GM19043 (cell line): ENCODE data around the gene PPFIBP1.
"Not testable (repeated sequence)": the region's sequence is repeated elsewhere in the genome, so short reads cannot be mapped to it uniquely, and the experiment has no call there.

Experiments
- ATAC-seq: cut with Tn5 transposase; IDR thresholded peaks from one replicate; pipeline ENCODE4 v1.9.1; 2021; ENCODE audit warnings: low read depth; ENCODE audit not compliant: unreplicated experiment

PPFIBP1 gene

DNA sequence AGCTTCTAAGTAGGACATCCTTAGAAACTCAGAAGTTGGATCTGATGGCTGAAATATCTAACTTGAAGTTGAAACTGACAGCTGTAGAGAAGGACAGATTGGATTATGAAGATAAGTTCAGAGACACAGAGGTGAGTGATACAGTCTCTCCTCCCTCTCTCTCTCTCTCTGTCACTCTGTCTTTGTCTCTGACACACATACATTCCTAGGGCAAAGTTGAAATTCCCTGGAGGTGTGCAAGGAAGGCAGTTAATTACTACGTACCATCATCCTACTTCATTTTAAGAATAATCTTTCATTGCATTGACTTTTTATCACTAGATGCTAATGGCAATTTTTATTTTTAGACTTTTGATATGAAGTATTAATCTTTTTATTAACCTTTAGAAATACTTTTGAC lies 126.0 kb downstream of the PPFIBP1 start:
- ATAC-seq, result no peak

DNA sequence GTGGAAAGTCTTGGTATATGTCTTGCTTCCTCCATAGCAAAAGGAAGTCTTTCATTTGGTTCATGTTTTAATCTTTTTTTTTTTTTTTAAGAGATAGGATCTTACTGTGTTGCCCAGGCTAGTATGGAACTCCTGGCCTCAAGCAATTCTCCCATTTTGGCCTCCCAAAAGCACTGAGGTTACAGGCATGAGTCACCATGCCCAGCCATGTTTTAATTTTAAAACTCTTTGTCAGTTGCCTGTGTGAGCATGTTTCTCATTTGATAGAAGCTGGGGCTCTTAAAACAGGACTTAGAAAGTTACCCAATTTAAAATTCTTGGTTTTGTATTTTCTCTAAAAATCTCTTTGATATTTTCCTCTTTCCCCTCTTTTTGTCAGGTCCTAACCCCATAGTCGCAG lies 127.2 kb downstream of the PPFIBP1 start:
- ATAC-seq, result no peak

DNA sequence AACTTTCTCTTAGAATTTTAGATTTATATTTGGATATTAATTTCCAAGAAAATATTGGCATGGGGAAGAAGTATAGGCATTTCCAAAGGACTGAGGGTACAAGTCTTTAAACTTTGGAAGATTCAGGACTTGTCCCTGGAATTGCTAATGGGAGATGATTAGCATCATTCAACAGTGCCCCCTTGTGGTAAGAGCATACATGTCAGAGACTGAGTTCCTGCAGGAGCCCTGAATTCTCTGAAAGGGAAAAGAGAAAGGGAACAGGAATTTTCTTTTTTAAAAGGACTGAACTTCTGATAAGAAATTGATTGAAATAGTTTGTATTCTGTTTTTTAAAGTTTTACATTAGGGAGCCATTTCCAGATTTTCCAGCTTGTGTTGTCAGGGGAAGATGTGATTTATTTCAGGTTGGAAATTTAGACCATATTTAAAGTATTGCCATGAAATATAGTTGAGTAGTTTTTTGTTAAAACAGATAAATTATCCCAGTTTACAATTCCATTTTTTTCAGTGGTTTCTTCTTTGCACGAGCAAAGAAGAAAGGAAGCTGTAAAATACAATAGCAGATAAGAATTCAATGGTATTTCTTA lies 128.3 kb downstream of the PPFIBP1 start:
- ATAC-seq, result no peak

DNA sequence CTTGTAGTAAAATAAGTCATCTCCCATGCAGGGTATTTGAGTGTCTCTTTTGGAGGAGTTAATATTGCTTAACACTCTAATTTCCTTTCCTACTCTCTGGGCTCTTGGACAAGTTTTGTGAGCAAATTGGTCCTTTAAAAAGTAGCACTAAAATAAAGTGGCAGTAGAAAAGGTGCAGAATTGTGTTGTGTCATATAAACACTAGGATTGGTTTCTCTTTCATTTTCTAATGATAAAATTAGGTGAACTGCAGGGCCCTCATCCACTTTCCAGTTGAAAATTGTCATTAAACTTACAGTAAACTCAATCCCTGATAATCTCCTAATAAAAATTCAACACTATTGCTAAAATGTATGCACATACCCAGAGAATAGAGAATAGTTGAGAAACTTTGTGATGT lies 129.7 kb downstream of the PPFIBP1 start:
- ATAC-seq, result no peak

DNA sequence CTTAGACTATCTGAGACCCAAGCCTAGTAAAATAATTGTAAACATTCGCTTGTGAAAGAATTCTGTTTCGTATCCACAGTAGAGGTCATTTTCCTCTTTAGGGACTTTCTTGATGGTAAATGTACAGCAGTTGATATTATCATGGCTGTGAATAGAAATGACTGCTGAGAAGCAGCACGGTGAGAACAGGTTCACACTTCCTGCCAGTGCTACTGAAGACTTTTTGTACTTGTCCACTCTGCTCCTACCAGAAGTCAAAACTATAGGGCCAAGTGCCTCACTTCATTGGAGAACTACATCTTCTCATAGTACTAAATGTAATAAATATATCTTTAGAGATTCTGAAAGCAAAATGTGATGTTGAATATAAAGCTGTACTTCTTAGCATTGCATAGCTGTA lies 131.5 kb downstream of the PPFIBP1 start:
- not testable (repeated sequence) for ATAC-seq

DNA sequence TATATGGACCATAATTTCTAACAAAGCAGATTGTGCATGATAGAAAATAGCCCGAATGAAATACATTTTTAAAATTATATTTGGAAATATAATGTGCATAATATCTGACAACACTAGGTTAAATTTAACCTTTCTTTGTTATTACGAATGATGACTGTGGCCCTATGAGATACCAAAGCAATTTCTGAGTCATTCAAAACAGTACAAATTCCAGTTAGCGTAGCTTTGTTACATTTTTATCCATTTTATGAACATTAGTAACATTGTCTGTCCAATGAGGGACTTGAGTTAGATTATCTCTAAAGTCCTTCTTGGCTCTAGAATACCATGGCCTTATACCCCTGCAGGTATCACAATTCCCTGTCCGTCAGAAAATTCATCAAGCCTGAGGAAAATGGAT lies 133.3 kb downstream of the PPFIBP1 start:
- no peak for ATAC-seq

DNA sequence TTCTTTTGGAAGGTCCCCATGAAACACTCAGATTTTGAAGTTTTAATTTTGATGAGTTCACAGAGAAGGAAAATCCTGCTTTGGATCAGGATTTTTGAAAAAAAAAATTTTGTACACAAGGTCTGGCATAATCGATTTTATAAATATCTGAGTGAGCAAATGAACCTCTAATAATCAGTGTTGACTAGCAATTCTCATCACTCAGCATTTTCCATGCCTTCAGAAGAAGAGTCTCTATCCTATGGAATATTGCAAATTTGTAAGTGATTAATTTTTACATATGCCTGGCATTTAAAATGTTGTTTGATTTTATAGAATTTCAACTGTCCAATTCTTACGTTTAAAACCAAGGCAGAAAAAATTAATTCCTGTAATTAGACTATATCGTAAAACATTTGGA lies 141.7 kb downstream of the PPFIBP1 start:
- ATAC-seq, result no peak

DNA sequence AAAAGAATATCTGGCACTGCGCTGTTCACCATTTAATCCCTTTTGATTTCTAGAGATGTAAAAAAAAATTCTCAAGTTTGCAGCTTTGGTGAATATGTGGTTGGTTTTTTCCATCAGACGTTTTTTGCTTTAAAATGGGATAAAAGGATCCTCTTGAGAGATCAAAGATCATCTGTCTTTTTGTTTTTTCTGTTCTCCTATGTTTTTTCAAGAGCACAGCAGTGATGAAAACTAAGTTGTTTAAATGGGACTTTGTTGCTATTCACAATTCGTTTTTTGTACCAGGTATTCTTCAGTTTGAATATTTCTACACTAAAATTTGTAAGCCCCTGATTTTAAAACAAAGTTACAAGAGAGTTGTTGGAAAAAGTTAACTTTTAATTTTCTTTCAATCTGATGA lies 142.5 kb downstream of the PPFIBP1 start:
- ATAC-seq, result no peak

DNA sequence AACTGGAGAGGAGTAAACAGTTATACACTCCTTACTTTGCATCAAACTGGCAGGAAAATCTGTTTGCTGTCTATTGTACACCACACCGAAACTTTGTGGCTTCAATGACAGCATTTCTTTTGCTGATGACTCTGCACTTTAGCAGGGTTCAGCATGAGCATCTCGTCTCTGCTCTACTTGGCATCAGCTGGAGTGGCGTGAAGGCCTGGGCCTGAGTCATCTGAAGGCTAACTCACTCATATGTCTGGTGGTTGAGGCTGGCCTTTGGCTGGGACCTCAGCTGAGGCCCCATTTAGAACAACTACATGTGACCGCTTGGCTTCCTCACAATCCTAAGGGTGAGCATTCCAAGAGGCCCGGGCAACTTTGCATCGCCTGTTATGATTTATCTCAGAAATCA lies 143.5 kb downstream of the PPFIBP1 start:
- ATAC-seq, result no peak

DNA sequence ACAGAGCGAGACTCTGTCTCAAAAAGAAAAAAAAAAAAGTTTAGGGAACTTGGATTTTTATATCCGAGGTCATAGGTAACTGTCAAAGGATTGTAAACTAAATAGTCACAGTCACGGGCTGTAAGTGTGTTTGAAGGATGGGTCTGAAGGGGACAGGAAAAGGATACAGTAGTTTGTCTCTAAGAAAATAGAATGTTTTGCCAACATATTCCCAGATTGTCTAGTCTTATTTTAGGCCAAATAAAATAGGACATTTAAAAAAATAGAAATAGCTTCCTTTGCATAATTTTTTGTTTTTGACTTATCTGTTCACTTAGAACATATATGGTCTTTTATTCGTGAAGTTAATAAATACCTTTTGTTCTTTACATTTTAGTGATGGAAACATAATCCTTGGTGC lies 148.0 kb downstream of the PPFIBP1 start:
- ATAC-seq, result no peak

DNA sequence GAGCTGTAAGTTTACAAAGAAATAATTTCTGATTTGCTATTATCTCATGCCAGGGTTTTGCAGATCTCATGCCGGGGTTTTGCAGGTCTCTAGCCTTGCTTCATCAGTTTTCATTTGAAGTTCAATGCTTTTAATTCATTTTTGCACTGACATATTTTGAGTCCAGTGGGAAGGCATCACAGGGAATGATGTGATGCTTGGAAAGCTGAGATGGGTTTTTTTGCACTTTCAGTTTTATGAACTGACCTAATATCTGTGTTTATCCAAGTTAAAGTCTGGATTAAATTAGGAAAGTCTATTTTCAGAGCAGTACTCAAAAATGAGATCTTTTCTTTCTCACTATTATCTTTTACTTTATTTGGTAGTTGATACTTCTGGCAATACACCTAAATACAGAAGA lies 148.6 kb downstream of the PPFIBP1 start:
- ATAC-seq, result no peak

DNA sequence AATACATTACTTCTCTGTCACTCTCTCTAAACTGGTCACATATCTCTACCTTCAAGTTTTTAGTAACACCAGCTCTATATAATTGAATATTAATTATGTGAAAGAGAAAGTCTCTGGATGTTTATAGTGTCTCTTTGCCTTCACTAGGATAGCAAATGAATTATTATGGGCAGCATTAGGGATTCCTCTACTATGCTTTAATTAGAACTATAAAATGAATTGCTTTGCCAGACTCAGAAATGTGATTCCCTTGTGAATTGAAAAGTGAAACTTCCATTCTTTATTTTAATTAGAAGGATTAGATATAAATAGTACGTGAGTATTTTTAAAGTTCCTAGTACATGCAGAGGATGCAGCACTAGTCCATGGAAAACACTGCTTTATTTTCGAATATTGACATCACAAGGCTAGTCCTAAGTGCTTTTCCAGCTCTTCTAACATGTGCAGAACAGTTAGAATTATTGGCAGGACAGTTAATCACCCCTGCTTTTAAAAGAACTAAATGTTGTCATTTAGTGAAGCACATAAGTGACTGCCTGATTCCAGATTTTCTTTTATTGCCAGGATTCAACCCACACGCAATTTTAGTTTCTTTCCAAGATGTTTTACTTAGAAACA lies 149.2 kb downstream of the PPFIBP1 start:
- no peak for ATAC-seq

DNA sequence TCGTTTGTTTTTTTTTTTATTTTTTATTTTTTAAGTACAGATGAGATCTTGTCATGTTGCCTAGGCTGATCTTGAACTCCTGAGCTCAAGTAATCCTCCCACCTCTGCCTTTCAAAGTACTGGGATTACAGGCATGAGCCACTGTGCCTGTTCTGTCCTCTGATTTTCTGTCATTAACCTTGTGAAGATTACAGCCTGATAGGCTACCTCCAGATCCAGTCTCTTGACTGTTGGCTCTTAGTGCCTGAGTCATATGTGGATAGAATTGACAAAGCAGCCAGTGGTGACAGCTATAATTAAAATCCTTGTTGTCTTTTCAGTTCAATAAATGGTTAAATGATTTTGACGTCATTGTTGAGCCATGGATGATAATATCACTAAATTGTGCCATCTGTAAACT lies 151.0 kb downstream of the PPFIBP1 start:
- no peak for ATAC-seq

DNA sequence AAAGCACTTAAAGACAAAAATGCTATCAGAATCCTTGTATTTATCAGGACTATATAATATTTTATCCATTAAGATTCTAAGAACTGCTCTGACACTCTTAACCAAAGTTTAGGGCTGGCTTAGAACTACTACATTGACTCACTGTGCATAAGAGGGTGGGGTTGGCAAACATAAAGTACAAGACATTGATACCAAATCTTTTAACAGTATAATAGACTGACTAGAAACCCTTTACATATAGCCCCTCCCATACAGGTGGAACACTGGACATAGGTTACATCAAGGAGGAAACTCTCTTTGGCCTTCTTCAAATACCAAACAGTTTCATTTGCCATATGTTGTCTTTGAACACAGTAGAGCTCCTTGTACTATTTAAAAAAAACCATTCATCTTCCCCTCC lies 156.6 kb downstream of the PPFIBP1 start:
- no peak for ATAC-seq

DNA sequence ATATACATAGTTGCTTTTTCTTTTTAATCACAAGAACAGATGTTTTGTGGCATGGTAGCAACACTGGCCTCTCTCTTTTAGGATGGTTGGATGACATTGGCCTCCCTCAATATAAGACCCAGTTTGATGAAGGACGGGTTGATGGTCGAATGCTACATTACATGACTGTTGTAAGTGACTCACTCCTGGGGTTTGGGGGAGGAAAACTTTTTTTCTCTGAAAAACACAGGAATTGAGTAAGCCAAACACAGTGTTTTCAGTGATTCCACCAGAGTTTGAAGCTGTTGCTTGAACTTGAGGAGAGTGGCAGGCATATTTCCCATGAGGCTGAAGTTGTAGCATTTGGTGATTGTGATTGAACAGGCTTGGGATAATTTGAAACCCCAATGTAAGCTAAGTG lies 158.5 kb downstream of the PPFIBP1 start:
- ATAC-seq, result no peak

DNA sequence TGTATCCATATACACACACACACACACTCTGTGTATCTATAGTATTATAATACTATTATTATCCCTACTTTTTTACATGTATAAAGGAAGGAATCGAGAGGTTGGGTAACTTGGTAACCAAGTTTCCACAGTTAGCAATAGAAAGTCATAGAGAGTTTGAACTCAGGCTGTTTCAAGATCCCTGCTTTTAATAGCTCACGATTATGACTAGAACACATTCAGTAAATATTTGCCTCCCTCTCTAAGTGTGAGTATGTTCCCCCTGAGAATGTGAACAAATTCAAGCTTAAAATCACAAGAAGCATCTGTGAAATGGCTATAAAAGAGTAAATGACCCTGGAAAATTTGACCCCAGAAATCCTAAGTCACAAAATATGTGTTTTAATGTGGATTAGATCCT lies 161.3 kb downstream of the PPFIBP1 start:
- ATAC-seq, result no peak

DNA sequence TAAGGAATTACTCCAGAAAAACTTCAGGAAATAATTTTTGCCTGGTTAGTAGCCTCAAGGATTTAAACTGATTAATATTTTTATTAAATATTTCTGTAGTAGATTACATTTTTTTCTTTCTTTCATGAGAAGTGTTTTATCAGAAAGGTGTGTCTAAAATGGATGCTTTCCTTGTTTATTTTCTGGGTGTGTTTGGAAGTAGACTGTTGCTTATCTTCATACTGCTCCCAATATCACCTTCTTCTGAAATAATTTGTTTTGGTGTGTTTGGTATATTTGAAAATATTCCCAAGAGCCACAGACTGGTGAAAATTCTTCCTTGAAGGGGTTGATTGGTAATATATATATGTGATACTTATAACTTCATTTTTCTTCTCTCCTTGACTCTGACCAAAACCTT lies 162.1 kb downstream of the PPFIBP1 start:
- no peak for ATAC-seq

DNA sequence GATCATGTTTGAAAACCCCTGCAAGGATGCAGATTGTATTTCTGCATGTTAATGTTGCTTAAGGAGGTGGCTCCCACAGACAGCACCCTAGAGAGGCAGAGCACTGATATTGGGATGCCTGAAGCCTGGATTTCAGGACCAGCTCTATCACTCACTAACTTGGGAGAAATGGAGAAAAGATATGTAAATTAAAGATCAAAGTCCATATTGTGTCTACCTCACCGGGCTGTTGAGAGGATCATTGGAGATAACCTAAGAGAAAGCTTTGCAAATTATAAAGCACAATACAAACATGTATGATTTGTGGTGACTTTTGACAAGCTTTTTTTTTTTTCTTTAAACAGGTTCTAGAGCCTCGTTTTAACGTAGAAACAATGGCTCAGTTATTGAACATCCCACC lies 164.7 kb downstream of the PPFIBP1 start:
- ATAC-seq, result no peak

DNA sequence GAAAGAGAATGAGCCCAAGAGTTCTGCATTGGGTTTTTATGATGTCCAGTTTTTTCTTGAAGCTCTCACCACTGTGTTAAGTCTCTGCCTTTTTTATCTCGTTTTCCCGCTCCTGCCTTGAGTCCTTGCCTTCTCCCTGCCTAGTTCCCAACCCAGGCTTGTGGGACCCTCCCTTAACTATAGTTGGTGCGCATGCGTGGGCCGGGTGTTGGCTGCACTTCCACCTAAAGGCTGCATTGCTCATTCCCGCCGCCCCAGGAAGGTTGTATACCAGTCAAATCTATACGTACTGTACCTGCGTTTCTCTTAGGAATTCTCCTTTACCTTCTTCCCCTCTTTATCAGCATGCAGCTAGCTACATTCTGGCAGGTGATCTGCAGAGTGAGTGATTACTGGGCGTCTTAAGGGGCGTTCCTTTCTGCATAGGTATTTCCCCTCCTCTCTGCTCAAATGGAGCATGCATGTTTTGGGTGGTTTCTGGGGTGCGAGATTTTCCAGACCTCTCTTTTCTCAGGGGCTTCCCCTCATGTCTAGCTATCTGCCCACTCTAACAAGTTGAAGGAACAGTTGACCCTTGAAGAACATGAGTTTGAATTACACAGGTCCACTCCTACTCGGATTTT lies 165.7 kb downstream of the PPFIBP1 start:
- ATAC-seq, result no peak

DNA sequence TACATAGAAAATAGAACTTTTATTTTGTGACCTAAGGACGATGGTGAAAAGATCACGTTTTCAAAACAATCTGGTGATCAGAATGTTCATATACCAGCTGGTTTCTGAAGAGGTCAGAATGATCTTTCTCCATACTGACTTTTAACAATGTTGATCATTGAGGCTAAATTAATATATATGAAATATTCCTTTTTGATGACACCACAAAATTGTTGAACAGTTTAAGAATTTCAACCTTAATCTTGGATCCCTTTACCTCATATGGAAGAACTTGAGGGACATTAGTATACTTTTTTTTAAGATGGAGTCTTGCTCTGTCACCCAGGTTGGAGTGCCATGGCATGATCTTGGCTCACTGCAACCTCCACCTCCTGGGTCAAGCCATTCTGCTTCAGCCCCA lies 169.4 kb downstream of the PPFIBP1 start:
- no peak for ATAC-seq

DNA sequence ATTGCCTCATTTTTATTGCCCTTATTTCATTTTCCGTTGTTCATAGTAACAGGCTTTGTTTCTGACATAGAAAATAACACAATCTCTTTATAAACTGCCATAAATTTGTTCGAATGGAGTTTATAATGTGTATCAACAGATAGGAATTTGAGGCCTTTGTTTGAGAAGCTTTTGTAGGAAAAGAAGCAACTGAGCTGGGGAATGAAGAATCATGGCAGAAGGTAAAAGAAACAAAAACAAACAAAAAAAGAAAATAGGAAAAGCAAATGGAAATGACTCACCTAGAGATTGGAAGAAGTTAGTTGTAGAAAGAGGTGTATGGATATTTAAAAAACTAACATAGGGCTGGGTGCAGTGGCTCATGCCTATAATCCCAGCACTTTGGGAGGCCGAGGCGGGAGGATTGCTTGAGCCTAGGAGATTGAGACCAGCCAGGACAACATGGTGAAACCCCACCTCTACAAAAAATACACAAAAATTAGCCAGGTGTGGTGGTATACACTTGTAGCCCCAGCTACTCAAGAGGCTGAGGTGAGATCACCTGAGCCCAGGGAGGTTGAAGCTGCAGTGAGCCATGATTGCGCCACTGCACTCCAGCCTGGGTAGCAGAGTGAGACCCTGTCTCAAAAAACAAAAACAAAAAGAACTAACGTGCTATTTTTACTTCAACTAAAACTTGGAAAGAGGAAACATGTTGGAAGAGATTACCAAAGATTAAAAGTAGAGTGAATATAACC lies 171.7 kb downstream of the PPFIBP1 start:
- ATAC-seq, result no peak

DNA sequence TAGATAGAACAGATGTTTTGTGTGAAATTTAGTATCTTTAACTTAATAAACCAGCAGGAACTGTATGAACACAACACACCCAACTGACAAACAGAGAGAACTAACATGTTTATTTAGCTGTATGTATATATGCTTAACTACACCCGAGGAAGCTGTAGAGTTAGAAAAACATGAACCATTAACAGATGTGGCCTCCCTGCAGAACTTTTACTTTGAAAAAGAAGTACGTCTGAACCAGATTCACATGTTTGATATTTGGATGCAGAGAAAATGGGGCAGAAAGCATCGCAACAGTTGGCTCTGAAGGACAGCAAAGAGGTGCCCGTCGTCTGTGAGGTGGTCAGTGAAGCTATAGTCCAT lies 172.3 kb downstream of the PPFIBP1 start, which contains the start of gene REP15:
REP15 (plus strand) TSS at position 155 of the 360 bp plus-strand sequence; CDS start at position 271, 116 bp downstream.
- ATAC-seq, result no peak
